HG03439 (cell line): ENCODE data around the gene DRD4.
"Not testable (repeated sequence)": the region's sequence is repeated elsewhere in the genome, so short reads cannot be mapped to it uniquely, and the experiment has no call there.

Experiments
- ATAC-seq: cut with Tn5 transposase; IDR thresholded peaks from one replicate; pipeline ENCODE4 v1.9.1; 2021; ENCODE audit warnings: mild to moderate bottlenecking, moderate library complexity; ENCODE audit not compliant: unreplicated experiment

DRD4 gene

DNA sequence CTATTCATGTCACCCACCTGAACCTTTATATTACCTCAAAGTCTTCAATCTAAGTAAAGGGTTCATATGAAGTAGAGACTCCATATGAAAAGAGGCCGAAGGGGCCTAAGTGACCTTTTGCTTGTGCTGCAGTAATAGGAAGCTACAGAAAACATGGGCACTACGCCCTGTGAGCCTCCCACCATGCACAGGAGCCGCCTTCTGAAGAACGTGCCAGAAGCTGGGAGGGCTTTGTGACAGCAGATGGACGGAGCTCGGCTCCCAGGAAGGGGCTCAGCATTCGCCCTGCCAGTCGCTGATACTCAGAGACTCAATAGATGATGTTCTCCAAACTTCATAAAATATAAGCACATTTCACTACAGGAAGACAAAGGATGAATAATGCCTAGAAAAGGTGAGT, 36.8 kb downstream of the DRD4 start:
- no peak for ATAC-seq

DNA sequence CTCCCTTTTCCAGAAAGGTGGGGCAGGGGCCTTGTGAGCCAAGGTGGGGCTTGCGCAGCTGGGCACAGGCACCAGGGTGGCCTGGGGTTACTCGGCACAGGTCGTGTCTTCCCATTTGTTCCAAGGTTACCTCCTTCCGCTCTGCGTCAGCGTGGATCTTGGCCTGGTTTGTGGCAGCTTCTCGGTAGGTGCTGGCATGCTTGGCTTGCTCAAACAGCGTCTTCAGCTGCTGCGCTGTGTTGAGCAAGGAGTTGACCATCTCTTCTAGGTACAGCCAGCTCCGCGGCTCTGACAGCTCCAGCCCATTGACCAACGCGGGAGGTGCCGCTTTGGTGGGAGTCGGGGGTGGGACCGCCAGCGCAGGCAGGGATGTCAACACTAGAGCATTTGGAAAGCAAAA, 37.3 kb downstream of the DRD4 start:
- no peak for ATAC-seq

DNA sequence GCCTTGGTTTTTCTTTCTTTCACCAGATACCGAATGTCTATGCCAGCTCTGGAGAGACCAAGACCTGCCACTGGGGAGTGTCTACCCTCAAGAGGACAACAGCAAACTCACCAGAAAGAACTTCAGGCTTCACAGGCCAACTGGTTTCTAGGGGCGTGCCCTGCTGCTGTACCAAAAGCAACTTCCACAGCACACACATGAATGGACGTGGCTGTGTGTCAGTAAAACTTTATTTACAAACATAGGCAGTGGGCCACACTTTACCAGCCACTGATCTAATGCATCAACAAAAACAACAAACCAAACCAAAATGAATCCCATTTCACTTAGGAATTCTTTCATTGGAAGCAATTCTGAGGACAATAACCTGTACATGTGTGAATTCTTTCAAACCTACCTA, 41.2 kb downstream of the DRD4 start:
- ATAC-seq = no peak

DNA sequence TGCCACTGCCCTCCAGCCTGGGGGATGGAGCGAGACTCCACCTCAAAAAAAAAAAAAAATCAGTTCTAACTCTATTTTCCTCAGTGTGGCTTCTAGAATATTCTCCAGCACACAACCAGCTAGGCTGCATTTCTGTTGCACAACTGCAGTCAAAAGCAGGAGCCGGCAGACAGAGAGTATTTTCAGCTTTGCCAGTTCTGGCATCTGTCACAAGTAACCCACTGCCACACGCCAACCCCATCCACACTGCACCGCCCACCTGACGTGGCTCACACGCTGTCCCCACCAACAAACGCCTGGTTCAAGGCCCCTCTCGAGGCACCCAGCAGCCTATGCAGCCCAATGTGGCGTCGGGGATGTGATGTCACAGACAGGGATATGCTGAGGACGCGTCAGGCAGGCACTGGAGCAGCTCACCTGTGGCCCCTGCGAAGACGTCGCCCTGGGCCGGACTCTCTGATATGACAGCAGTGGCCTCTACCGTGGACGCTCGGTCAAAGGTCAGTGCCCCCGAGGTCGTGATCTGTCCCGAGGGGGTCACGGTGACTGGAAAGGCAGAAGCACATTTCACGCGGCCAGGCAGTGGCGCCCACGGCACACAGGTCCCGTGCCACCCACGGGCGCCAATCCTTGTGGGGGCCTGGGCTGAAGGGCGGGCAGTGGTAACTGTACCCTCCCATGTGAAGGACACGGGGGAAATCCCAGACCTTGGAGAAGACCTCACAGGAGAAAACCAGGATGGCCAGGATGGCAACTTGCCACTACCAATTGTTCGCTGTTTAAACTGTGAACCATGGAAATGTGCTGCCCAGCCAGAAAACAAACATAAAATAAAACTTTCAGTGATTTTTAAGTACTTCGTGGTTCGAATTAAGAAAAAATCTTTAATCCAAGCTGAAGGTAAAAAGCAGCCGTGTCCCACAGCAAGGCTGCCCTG, 42.5 kb downstream of the DRD4 start:
- no peak for ATAC-seq

DNA sequence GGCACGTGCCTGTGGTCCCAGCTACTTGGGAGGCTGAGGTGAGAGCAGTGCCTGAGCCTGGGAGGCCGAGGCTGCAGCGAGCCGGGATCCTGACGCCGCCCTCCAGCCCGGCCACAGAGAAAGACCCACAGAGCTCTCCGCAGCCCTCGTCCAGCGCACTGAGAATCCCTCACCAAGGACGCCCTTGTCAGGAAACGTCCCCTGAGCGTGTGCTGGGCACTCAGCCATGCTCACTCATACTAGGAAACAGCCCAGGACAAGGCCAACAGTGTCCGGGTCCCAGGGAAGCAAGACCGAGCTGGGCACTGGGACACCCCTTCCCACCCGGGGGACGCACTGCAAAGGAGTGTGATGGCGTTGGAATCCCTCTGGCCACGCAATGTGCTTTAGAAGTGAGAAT, 43.4 kb downstream of the DRD4 start:
- ATAC-seq = no peak

DNA sequence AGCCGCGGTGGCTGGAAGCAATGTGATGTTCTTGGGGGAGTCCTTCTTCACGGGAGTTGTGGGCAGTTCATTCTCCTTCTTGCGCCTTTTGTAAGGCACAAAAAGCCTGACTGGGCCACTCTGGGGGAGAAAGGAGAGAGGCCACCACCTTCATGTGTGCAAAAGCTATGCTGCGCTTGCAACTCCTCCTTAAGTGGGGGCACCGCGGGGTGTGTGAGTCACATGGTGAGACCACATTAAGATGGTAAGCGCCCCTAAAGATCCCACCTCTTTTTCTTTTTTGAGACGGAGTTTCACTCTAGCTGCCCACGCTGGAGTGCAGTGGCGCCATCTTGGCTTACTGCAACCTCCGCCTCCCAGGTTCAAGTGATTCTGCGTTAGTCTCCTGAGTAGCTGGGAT, 43.9 kb downstream of the DRD4 start:
- no peak for ATAC-seq

DNA sequence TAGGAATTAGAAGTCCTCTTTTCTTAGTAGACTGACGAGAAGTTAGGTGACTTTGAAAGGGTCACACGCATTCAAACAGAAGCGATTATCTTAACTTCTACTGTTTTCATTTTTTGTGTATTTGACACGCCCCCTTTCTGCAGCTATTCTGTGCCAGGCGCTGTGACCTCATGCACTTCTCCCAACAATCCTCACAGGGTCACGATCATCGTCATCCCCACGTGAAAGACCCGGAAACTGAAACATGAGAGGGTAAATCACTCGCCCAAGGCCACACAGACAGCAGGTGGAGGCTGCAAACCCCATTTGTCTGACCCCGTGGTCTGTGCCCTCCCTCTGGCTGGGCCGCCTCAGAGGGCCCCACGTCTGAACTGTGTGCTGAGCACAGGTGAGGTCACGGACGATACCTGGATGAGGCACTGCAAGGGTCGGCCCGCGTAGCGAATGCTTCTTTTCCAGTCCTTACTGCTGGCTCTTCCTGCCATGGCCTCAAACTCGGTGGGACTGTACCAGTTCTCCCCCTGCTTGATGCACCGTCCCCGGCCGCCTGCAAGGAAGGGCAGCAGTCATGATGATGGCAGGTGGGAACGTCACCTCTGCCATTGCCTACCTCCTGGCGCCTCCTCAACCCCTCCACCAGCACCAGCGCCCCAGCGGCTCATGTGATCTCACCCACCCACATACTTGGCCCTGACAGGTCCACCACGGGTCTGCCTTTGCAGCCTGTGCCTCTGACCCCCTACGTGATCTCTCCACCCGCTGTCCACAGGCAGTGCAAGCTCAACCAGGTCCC, 49.6 kb downstream of the DRD4 start:
- ATAC-seq = no peak

DNA sequence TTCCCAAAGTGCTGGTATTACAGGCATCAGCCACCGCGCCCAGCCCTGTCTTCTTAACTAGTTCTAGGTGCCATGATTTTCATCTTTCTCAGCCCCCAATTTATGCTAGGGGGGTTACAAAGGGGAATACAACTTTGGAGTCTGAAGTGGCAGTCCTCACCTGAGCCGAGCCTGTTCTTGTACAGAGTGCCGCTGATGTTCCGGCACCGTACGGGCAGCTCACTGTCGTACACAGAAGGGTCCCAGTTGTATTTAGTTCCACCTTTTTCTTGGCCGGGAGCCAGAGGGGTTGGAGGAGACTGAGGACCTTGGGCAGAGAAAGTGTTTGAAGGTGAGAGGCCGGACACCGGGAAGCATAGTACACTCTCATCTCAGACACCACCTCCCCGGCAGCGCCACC, 50.7 kb downstream of the DRD4 start:
- ATAC-seq = no peak

DNA sequence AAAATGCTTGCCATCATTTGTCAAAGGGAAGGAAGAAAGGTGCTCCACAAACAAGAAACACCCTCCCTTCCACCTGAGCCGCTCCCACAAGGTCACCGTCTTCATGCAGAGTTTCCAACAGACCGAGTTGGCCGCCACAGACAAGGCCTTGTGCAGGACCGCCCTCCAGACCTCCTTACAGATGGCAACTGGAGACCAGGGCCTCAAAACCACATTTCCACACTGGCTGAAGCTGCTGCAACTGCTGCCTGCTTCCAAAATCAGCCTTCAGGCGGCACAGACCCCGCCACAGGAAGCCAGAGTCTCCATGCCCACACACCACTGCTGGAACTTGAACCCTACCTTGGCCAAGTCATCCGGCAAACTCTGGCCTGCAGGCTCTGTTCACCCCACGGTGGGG, 51.6 kb downstream of the DRD4 start:
- ATAC-seq = no peak

DNA sequence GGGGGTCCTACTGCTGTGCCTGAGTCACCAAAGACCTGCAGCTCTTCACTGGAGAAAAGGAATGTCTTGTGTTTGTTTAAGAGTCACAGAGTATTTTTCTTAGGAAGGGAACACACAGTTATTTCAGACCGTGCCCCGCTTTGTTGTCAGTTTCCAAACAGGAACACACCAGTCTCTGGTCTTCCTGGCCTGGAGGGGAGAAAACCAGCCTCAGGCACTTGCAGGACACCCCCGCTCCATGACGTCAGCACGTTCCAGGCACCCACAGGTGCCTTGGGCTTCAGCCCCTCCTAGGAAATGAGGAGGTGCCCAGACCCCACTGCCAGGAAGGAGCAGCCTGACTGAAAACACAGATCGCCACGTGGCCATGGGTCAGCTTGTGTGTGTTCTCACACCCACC, 52.6 kb downstream of the DRD4 start:
- ATAC-seq = no peak

DNA sequence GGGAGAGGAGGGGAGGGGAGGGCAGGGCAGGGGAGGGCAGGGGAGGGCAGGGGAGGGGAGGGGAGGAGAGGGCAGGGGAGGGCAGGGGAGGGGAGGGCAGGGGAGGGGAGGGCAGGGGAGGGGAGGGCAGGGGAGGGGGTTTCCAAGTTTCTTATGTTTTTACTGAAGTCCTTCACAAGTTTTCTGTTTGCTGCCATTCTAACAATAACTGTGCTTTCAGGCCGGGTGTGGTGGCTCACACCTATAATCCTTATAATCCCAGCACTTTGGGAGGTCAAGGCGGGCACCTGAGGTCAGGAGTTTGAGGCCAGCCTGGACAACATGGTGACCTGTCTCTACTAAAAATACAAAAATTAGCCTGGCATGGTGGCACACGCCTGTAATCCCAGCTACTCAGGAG, 53.2 kb downstream of the DRD4 start:
- ATAC-seq = not testable (repeated sequence)
